GM18868 (cell line): ENCODE results near the gene ACAD10.
A peak's percentile ranks its signal among the peaks of the same experiment; 100 is the strongest.
"Not testable (repeated sequence)": the region's sequence is repeated elsewhere in the genome, so short reads cannot be mapped to it uniquely, and the experiment has no call there.

ENCODE experiments used
- ATAC-seq: cut with Tn5 transposase; IDR thresholded peaks from one replicate; pipeline ENCODE4 v1.9.1; 2021; ENCODE audit warnings: mild to moderate bottlenecking, moderate library complexity; ENCODE audit not compliant: unreplicated experiment

ACAD10 gene

DNA sequence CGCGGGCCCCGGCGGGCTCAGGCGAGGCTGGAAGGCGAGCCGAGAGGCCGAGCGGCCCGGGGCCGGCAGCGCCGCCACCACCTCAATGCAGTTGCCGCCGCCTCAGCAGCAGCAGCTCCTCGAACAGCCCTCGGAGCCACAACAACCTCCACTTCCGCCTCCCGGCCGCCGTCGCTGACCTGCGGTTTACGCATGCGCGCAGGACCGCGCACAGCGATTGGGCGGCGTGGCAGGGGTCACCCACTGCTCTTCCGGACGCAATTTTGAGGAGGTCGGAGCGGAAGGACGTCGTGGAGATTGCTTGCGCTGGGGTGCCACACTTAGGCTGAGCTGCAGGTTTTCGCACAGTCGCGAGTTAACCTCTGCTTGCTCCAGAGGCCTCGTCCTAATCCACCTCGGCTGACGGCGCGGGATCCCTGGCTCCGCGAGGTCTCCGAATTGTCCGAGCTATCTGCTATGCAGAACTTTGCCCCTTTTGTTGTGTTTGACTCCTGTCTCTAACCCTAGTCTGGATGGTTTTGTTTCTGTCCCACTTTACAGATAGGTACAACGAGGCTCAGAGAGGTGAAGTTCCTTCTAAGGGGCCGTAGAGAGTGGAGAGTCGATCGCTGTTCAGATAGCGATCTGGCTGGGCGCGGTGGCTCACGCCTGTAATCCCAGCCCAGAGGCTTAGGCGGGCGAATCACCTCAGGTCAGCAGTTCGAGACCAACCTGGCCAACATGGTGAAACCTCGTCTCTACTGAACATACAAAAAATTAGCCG lies at the start of gene ACAD10, which contains the start of gene BRAP:
ACAD10 (plus strand) TSS at position 243 of the 763 bp plus-strand sequence. CDS start 6,657 bp downstream, outside the sequence.
BRAP (minus strand) TSS at position 146 of the 763 bp plus-strand sequence. CDS start 164 bp downstream, outside the sequence.
- peak; percentile 93 for ATAC-seq

DNA sequence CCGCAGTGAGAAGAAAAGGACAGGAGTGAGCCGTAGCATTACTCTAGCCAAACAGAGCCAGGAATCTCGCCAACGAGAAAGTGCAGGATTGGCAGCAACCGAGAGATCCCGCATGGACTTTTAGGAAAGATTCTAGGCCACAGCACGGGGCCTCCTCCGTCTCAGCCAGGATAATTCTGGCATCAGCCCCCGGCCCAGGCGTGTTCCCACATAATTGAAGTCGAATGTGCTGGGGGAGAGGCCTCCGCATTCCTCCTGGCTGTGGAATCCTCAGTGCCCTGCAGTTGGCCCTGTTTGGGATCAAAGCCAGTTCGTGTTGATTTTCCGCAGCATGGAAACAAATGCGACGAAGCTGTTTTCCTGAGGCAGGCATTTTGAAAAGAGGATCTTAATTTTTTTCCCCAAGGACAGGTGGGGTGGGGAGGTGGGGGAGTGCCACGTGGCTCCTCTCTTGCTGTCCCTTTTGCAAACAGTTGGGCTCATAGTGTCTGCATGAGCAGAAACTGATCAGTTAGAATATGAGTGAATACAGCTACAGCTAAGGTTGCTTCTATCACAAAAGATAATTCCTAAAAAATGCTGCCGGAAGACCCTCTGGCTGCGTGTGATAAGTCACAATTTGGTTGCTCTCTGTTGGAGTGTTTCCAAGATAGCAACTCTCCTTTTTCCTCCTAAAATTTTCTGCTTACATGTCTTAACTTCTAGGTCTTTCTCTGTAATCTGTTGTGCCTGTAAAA lies 49.5 kb upstream of the ACAD10 start:
- no peak for ATAC-seq

DNA sequence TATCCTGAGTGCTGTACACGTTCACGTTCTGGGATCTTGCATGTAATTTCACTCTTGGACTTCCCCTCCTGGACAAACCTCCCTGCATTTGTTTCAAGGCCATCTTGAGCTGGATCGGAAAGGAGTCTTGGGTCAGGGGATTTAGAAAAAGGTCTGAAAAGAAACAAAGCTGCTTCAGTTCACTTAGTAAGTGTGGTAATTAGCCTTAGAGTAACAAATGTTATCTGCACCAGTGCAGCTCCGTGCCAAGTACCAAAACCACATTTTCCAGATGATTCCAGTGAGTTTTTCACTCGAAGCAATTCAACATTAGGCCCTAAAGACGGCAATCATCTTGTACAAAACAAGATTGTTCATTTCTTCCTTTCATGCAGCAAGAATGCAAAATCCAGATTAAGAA lies 47.3 kb upstream of the ACAD10 start:
- no peak for ATAC-seq

GRCh38 chr12:111640506-111640905 lies 45.3 kb upstream of the ACAD10 start:
- no peak for ATAC-seq

GRCh38 chr12:111642681-111643426 lies 43.0 kb upstream of the ACAD10 start:
- no peak for ATAC-seq

DNA sequence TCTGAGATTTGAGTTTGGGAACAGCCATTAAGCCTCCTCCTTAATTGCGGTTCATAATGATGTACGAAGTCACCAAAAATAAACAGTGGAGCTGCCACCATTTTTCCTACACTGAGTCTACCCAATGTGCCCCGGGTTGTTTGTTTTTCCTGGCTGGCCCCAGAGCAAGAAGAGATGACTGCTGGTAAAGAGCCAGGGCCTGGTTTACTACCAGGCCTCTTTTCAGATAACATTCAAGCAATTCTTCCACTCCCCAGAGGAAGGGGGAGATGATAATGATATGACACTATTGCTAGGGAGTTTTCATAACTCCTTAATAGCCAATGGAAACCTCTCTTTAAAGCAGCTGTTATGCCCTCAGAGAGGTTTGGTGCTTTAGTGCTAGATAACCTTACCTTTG lies 42.4 kb upstream of the ACAD10 start:
- ATAC-seq = no peak

- ATAC-seq = no peak
Measured at GRCh38 chr12:111645433-111645832, 40.4 kb upstream of the ACAD10 start.

DNA sequence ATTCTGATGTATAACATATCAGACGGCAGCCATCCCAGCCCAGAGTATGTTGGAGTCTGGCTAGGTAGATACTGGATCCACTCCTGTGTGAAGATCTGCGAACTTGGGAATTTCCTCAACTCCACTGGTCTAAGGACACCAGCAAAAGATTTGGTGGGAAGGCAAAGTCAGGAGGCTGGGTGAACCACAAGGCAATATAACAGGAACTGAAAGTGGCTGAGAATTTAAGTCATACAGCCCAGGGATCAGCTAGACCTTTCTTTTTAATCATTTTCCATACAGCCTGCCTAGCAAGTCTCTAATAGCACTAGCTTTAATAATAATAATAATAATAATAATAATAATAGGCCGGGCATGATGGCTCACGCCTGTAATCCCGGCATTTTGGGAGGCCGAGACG lies 34.9 kb upstream of the ACAD10 start:
- ATAC-seq = no peak

- ATAC-seq = not testable (repeated sequence)
Measured at GRCh38 chr12:111652530-111652929, 33.3 kb upstream of the ACAD10 start.

GRCh38 chr12:111653596-111653995 lies 32.3 kb upstream of the ACAD10 start:
- ATAC-seq = no peak

GRCh38 chr12:111655356-111655755 lies 30.5 kb upstream of the ACAD10 start:
- ATAC-seq = no peak

GRCh38 chr12:111656016-111656415 lies 29.8 kb upstream of the ACAD10 start:
- no peak for ATAC-seq

DNA sequence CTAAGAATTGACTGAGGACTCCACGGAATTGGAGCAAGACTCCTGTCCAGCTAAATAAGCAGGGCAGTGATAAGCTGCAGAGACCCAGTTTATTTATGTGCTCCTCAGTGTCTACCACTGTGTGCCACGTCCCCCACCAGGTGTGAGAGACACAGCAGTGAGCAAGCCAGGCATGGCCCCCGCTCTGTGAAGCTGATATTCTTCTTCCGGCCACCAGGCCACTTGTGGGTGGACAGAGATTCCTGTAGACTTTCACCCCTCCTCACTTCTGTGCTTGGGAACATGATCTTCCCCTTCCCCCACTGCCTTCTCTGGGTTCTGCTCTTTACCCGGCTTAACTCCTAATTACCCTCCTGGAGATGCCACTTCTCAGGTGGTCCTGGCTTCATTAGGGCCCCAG lies 21.4 kb upstream of the ACAD10 start:
- no peak for ATAC-seq

GRCh38 chr12:111664961-111665865 lies 20.6 kb upstream of the ACAD10 start:
- ATAC-seq = no peak

DNA sequence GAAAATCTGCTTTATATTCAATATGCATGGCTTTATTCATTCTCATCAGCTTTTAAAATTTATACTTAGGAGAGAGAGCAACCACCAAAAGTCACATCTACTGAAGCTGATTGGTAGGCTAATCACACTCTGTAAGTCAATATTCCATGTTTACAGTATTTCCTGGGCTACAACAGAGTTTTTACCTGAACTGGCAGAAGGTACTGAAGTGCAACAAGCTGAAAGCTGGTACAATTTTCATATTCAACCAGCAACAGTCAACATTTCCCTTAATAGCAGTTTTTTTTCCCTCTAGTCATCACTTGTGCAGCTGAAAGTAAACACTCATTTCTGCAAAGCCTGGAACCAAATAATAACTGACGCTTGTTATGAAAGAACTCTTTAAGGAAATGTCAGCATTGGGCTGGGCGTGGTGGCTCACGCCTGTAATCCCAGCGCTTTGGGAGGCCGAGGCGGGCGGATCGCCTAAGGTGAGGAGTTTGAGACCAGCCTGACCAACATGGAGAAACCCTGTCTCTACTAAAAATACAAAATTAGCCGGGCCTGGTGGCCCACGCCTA lies 13.0 kb upstream of the ACAD10 start:
- ATAC-seq = no peak

GRCh38 chr12:111673503-111673902 lies 12.3 kb upstream of the ACAD10 start:
- ATAC-seq = no peak

DNA sequence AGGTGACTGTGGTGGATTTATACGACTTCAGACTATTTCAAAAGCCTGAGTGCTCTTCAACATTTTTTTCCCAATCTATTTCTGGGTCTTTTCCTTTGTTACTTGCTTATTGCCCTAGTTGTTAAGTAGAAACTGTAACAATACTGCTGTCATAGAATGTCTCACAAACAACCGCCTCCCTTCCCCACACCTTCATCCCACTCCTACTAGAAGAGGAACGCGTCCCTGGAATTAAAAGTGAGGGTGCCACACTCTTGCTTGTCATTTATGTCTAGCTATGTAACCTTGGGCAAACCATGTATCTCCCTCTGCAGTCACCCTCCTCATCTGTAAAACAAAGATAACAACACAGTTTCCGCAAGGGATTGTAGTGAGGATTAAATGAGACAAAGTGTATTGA lies 8.7 kb upstream of the ACAD10 start:
- ATAC-seq = no peak

- ATAC-seq = not testable (repeated sequence)
Measured at GRCh38 chr12:111684485-111685198, 1.2 kb upstream of the ACAD10 start.

DNA sequence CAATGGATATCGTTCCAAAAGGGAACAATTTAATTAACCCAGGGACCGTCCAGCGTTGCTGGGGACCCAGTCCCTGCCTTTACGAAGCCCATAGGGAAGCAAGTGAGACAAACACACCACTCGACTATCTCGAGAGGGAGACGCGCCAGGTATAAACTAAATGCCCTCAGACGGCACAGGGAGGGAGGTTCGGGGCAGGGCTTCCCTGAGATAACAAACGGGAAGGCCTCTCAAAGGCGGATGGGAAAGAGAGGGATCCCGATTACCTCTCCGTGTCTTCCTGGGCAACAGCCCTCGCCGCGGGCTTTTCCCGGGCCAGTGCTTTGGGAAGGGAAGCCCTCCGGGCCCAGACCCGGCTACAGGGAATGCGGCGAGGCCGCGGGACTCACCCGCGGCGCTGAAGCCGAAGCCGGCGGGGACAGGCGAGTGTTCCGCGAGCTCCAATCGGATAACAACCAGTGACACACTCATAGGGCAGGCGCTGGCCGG lies 487 bp upstream of the ACAD10 start:
- no peak for ATAC-seq
